ENCODE data around the gene PGK1. TPM values are rescaled to one million over a fixed set of nuclear protein-coding genes. Genes with fewer than 3 reads are reported as not detected.
A peak's percentile ranks its signal among the peaks of the same experiment; 100 is the strongest.
"Not testable (repeated sequence)": the region's sequence is repeated elsewhere in the genome, so short reads cannot be mapped to it uniquely, and the experiment has no call there.

Gene PGK1
- total RNA-seq, 1 donor from 2014 or later, result 72.1 TPM

- H3K9me3 ChIP-seq, result no peaks in the 10 kb centered on the region
- H3K4me1 ChIP-seq, result no peaks in the 10 kb centered on the region
- no peak for DNase-seq (ENCODE audit: low spot score in 2 of 2)
- H3K4me3 ChIP-seq, result peak overlapping the region in 1 of 2 donors; percentile 68
- H3K27me3 ChIP-seq, result no peaks in the 10 kb centered on the region
- H3K36me3 ChIP-seq, result no peaks in the 10 kb centered on the region
- H3K27ac ChIP-seq, result peak overlapping the region in 1 of 2 donors; percentile 84
- intact Hi-C loops (cut with DNase I), result no loop called here
- TF ChIP-seq, protein P1, sequence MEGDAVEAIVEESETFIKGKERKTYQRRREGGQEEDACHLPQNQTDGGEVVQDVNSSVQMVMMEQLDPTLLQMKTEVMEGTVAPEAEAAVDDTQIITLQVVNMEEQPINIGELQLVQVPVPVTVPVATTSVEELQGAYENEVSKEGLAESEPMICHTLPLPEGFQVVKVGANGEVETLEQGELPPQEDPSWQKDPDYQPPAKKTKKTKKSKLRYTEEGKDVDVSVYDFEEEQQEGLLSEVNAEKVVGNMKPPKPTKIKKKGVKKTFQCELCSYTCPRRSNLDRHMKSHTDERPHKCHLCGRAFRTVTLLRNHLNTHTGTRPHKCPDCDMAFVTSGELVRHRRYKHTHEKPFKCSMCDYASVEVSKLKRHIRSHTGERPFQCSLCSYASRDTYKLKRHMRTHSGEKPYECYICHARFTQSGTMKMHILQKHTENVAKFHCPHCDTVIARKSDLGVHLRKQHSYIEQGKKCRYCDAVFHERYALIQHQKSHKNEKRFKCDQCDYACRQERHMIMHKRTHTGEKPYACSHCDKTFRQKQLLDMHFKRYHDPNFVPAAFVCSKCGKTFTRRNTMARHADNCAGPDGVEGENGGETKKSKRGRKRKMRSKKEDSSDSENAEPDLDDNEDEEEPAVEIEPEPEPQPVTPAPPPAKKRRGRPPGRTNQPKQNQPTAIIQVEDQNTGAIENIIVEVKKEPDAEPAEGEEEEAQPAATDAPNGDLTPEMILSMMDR (IDR thresholded peaks at IDR 0.05), result no peak
These were observed 36.2 kb downstream of the PGK1 start for GRCh38 chrX:78140206-78140605.

GRCh38 chrX:78147002-78147540 is 43.0 kb downstream of the PGK1 start:
- intact Hi-C loops (cut with DNase I); DNase-seq (ENCODE audit: low spot score in 2 of 2); H3K27ac ChIP-seq; H3K27me3 ChIP-seq; H3K4me3 ChIP-seq; H3K4me1 ChIP-seq; H3K36me3 ChIP-seq: not testable (repeated sequence)
- H3K9me3 ChIP-seq, result peaks cover 10 to 17% of the 10 kb centered on the region in 2 donors

GRCh38 chrX:78157373-78157772 is 53.3 kb downstream of the PGK1 start:
- H3K4me3 ChIP-seq; H3K4me1 ChIP-seq; intact Hi-C loops (cut with DNase I); DNase-seq (ENCODE audit: low spot score in 2 of 2); H3K27me3 ChIP-seq; H3K36me3 ChIP-seq; H3K27ac ChIP-seq; H3K9me3 ChIP-seq: not testable (repeated sequence)

DNA sequence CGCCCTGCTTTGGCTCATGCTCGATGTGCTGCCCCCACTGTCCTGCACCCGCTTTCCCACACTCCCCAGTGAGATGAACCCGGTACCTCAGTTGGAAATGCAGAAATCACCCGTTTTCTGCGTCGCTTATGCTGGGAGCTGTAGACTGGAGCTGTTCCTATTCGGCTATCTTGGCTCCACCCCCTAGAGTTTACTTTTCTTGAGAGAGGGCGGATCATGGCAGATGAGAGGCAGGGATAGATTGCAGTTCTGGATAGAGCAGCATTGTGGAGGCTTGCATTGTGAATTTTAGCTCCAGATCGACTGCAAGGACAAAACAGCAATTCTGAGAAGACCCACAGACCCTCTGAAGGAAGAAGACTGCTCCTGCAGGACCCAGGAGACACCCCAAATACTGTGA is 53.8 kb downstream of the PGK1 start:
- H3K27me3 ChIP-seq; H3K9me3 ChIP-seq; DNase-seq (ENCODE audit: low spot score in 2 of 2); H3K36me3 ChIP-seq; H3K4me3 ChIP-seq; H3K4me1 ChIP-seq; H3K27ac ChIP-seq; intact Hi-C loops (cut with DNase I): not testable (repeated sequence)

GRCh38 chrX:78160711-78161110 is 56.7 kb downstream of the PGK1 start:
- intact Hi-C loops (cut with DNase I); H3K27me3 ChIP-seq; H3K9me3 ChIP-seq; H3K27ac ChIP-seq; H3K36me3 ChIP-seq; H3K4me1 ChIP-seq; H3K4me3 ChIP-seq; DNase-seq (ENCODE audit: low spot score in 2 of 2): not testable (repeated sequence)

DNA sequence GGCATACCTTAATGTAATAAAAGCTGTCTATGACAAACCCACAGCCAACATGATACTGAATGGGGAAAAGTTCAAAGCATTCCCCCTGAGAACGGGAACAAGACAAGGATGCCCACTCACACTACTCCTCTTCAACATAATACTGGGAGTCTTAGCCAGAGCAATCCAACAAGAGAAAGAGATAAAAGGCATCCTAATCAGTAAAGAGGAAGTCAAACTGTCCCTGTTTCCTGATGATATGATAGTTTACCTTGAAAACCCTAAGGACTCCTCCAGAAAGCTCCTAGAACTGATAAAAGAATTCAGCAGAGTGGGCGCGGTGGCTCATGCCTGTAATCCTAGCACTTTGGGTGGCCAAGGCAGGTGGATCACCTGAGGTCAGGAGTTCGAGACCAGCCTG is 59.1 kb downstream of the PGK1 start:
- H3K27ac ChIP-seq; H3K27me3 ChIP-seq; intact Hi-C loops (cut with DNase I); H3K9me3 ChIP-seq; H3K36me3 ChIP-seq; H3K4me3 ChIP-seq; H3K4me1 ChIP-seq; DNase-seq (ENCODE audit: low spot score in 2 of 2): not testable (repeated sequence)

- intact Hi-C loops (cut with DNase I), result no loop called here
- no peak overlapping the region for H3K27ac ChIP-seq
- DNase-seq (ENCODE audit: low spot score in 2 of 2), result no peak
- TF ChIP-seq, protein P1 (IDR thresholded peaks at IDR 0.05), result no peak
- no peaks in the 10 kb centered on the region for H3K9me3 ChIP-seq
- H3K4me3 ChIP-seq, result no peak overlapping the region
- H3K4me1 ChIP-seq, result no peaks in the 10 kb centered on the region
- no peaks in the 10 kb centered on the region for H3K36me3 ChIP-seq
- H3K27me3 ChIP-seq, result no peaks in the 10 kb centered on the region
These were observed 61.4 kb downstream of the PGK1 start for GRCh38 chrX:78165425-78165824.

DNA sequence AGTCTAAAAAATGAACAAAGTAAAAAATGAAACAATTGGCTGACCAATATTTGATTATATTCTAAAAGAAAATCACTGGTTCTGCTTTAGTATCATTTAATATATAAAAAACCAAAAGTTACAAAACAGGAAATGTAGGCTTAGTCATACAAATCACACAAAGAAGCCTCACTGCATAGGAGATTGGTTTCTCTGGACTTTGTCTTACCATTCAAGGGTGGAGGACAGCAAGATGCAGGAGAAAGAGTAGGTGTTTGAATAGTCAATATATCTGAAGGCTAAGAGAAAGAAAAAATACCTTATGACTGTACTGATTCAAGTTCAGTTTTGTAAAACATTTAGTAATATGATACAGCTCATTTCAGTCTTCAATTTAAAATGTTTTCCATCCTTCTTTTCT is 64.0 kb downstream of the PGK1 start:
- intact Hi-C loops (cut with DNase I), result no loop called here
- Histone ChIP-seq H3K27ac (no peak overlapping the region), H3K9me3 (no peaks in the 10 kb centered on the region), H3K36me3 (no peaks in the 10 kb centered on the region), H3K4me1 (no peaks in the 10 kb centered on the region), H3K4me3 (no peak overlapping the region), H3K27me3 (no peaks in the 10 kb centered on the region)
- no peak for DNase-seq (ENCODE audit: low spot score in 2 of 2)
- TF ChIP-seq, protein P1 (IDR thresholded peaks at IDR 0.05), result no peak

Other genes with a start within 250 kb of the PGK1 start
- 34.5 TPM for gene MAGT1, start 208.8 kb upstream of the PGK1 start, total RNA-seq
- gene COX7B, start 204.8 kb upstream of the PGK1 start, total RNA-seq, result 472 TPM
- gene ATP7A, start 193.6 kb upstream of the PGK1 start, total RNA-seq, result 7.5 TPM
- gene PGAM4, start 134.6 kb upstream of the PGK1 start, total RNA-seq, result not detected
- 7.9 TPM for gene TAF9B, start 35.4 kb downstream of the PGK1 start, total RNA-seq
- 8.9 TPM for gene CYSLTR1, start 223.4 kb downstream of the PGK1 start, total RNA-seq

All from ascending aorta (tissue), 2 donors.